HS-27A (cell line): Measurements from ENCODE around the gene JUNB.
"Not testable (repeated sequence)": the region's sequence is repeated elsewhere in the genome, so short reads cannot be mapped to it uniquely, and the experiment has no call there.

Source experiments
- DNase-seq: peaks from one replicate; pipeline ENCODE4 v3.0.0-alpha.2; 2012; ENCODE audit warnings: low read depth, missing footprints

JUNB gene

GRCh38 chr19:12804051-12804450 is 12.8 kb downstream of the JUNB start:
- no peak for DNase-seq

DNA sequence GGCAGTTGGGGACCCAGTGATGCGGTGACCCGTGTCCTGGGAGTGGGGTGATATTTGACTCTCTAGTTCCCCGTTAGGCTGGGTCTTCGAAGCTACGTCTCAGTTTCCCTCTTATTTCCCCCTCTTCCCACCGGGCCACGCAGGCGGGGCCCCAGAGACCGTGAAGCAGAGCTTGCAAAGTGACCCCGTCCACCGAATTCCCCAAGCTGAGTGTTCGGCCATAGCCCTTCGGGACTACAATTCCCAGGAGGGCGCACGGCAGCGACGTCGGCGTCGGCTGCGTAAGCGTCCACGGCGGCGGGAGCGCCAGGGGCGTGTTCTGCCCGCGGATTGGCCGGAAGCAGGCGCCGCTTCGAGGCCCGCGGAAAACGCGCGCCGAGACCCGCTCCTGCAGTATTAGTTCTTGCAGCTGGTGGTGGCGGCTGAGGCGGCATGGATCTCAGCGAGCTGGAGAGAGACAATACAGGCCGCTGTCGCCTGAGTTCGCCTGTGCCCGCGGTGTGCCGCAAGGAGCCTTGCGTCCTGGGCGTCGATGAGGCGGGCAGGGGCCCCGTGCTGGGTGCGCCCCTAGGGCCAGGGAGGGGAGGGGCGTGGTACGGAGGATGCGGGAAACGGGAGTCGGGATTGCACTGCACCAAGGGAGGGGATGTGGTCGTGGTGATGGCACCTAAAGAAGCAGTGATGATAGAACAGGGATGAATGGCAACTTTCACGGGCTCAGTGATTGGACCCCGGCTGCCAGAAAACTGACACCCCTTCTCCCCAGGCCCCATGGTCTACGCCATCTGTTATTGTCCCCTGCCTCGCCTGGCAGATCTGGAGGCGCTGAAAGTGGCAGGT is 15.2 kb downstream of the JUNB start, which contains the start of gene RNASEH2A:
Gene RNASEH2A, plus strand, starts transcription at position 343 of the 840 bp plus-strand sequence. Its CDS starts 90 bp downstream, at position 433.
- no peak for DNase-seq

GRCh38 chr19:12815088-12815487 is 23.8 kb downstream of the JUNB start:
- no peak for DNase-seq

GRCh38 chr19:12817188-12817587 is 25.9 kb downstream of the JUNB start:
- not testable (repeated sequence) for DNase-seq

- DNase-seq: not testable (repeated sequence)
Measured at GRCh38 chr19:12817810-12818209, 26.5 kb downstream of the JUNB start.

GRCh38 chr19:12821761-12822160 is 30.5 kb downstream of the JUNB start:
- no peak for DNase-seq

DNA sequence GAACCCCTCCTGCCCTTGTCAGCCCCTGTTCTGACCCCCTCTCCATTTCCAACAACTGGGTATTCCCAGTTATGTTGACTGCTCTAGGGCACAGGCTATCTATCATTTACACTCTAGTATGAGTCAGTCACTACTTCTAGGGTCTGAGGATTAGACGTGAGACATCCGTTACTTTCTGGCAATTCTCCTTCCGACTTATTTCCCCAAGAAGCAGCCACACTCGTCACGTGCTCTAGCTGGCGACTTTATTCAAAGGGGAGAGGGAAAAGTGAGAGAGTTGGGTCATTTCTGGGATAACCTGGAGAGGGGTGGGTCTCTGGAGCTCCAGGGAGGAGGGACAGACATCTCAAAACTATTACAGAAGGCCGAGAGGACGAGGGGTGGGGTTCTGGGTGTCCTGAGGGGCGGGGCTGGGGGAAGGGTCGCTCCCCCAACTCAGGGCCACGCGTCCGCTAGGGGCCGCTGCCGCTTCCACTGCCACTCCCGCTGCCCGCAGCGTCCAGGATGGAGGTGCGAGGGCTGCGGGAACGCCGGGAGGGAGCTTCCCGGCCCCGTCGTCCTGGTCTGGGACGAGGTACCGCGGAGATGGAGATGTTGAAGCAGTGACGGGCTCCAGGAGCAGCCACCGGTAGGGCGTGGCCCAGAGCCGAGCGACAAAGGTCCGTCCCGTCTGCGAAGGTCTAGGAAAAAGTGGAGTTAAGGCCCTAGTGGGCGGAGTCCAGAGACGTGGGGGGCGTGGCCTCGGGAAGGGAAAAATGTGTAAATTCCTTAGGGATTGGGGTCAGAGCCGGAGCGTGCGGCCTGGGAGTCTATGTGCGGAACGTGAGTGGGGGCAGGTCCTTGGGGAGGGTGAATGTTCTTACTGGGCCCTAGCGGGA is 34.2 kb downstream of the JUNB start:
- DNase-seq: no peak

DNA sequence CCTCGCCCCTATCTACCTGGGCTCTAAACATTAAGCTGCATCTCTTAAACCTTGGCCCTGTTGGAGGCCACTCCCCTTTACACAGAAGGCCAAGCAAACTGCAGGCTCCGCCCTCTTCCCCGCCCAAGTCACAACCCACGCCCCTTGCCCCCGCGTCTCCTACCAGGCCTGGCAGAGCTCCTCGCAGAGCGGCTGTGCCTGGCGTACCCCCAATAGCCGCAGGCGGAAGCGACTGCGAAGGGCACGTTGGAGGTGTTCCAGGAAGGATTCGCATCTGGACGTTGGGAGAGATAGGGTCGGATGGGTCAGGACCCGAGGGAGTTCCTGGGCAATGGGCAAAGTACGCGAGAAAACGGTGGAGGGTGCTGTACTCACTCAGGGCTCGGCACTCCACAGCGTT is 37.2 kb downstream of the JUNB start:
- no peak for DNase-seq

- no peak for DNase-seq
Measured at GRCh38 chr19:12833418-12833737, 42.1 kb downstream of the JUNB start.

DNA sequence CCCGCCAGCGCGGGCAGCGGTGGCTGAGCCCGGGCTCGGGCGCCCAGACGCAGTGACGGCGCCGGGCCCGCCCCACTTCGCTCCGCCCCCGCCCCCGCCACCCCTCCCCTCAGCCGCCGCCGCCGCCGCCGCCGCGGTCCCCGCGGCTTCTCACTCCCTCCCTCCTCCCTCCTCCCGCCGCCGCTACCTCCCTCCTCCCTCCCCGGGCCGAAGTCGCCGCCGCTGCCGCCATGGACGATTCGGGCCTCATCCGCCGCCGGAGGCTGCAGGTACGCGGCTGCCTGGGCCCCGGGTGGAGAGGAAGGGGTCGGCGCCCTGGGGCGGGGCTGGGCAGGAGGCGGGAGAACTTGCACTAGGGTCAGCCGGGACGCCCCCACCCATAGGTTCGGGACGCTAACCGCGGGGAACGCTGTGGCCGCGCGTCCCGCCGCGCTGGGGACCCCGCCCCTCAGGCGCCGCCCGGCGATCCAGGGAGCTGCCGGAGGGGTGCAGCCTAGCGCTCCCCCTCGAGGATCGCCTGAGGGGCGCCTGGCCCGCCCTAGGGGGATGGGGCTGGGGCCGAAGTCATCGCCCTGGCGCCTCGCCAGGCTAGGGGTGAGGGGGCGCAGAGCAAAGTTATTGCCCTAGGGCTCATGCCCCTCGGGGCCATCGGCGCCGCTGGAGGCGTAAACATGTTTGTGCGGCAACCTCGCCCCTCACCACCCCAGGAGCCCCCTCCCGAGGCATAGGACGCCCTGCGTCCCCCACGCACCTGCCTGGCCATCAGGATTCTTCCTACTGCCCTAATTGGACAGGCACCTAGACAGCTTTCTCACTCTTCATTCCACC is 42.7 kb downstream of the JUNB start:
- DNase-seq: no peak

DNA sequence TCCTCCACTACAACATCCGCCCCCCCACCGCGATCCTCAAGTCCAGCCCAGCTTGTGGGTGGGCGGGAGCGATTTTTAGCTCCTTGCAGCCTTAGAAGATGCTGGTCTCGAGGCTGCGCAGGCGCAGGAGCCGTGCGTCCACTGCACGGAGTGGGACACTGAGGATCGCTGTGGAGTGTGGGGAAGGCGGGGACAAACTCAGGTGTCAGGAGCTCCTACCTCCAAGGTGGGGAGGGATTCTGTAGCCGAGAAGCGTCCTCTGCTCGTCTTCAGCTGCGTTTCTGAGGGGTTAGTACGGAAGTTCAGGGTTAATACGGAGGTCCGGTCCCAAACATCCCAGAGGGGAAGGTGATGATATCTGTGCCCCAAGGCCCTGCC is 43.3 kb downstream of the JUNB start, which contains the start of gene RTBDN:
Gene RTBDN, minus strand, starts transcription at position 14 of the 378 bp plus-strand sequence. CDS start 4,600 bp downstream, outside the sequence.
- no peak for DNase-seq

GRCh38 chr19:12834976-12835757 is 43.9 kb downstream of the JUNB start:
- no peak for DNase-seq

GRCh38 chr19:12836529-12836863 is 45.2 kb downstream of the JUNB start:
- DNase-seq: no peak

DNA sequence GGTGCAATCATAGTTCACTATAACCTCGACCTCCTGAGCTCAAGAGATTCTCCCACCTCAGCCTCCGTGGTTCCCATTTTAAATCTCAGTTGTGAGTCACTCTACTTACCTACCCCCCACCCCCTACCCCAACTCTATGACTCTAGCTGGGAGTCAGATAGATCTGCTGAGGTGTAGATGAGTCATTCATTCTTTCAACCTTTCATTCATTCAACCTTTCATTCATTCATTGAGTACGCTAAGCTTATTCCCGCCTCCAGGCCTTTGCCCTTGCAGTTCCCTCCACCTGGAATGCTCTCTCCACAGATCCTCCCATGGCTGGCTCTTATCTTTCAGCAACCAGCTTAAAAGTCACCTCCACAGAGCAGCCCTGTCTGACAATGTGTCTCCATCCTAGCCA is 45.9 kb downstream of the JUNB start:
- no peak for DNase-seq

DNA sequence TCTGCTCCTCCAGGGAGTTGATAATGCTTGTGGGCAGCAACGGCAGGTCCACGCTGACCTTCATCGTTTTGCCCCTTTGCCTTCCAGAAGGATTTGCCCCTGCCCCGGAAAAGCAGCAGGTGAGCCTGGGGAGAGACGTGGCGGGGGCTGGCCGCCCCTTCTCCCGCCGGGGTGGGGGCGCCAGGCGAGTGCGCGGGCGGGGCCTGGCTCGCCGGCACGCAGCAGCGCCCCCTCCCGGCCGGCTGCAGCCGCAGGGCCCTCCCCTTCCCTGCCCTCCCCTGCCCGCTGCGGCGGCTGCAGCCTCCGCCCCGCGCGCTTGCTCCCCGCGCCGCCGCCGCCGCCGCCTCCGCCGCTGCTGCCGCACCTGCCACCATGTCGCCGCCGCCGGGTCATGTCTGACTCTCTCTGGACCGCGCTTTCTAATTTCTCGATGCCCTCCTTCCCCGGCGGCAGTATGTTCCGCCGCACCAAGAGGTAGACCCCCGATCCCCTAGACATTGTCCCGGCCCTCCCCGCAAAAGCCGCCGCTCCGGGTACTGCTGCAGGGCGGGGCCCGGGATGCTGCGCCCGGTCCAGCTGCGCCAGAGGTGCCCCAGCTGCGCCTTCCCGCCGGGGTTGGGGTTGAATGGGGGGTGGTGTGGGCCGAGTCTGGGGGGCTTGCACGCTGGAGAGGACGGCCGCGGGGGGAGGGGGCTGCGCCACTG is 47.0 kb downstream of the JUNB start, which contains the start of gene MAST1:
Gene MAST1, plus strand, starts transcription at position 334 of the 704 bp plus-strand sequence. Its CDS starts 58 bp downstream, at position 392.
- DNase-seq: no peak

GRCh38 chr19:12838886-12839756 is 47.8 kb downstream of the JUNB start:
- DNase-seq: no peak

GRCh38 chr19:12840091-12841079 is 49.1 kb downstream of the JUNB start:
- DNase-seq: no peak

- no peak for DNase-seq
Measured at GRCh38 chr19:12841094-12841493, 49.8 kb downstream of the JUNB start.
